Measurements from ENCODE around the gene CDC42BPG. TPM values are rescaled to one million over a fixed set of nuclear protein-coding genes. Genes with fewer than 3 reads are reported as not detected.

CDC42BPG gene
- total RNA-seq, 1 experiment from 2014 or later = 24.9 TPM

- H3K79me1 ChIP-seq (ENCODE audit: insufficient read depth, low read depth, low read length, poor library complexity, severe bottlenecking) = no peaks in the 10 kb centered on the region
- H3K79me2 ChIP-seq (ENCODE audit: insufficient read depth, low read length) = no peaks in the 10 kb centered on the region
- no peak overlapping the region for H3K23ac ChIP-seq (ENCODE audit: insufficient read length, low read depth, low read length)
- H3K27me3 ChIP-seq (ENCODE audit: insufficient read depth, low read length) = no peaks in the 10 kb centered on the region
- no peak overlapping the region for H3K18ac ChIP-seq (ENCODE audit: insufficient read length, low read depth, low read length)
- no peaks in the 10 kb centered on the region for H4K20me1 ChIP-seq (ENCODE audit: control insufficient read depth, insufficient read depth, insufficient read length)
- Mint-ChIP-seq H3K4me1 (no peaks in the 10 kb centered on the region), H3K36me3 (ENCODE audit: insufficient read depth in 1 of 3, low read depth in 3 of 3) (peaks cover 0 to 40% (median 12%) of the 10 kb centered on the region in 3 experiments; a peak in 3 of 7 replicates), H3K27ac (no peak overlapping the region), H3K27me3 (ENCODE audit: low read depth) (no peaks in the 10 kb centered on the region), H3K4me3 (no peak overlapping the region), H3K9me3 (no peaks in the 10 kb centered on the region)
- H4K8ac ChIP-seq (replicated peaks; ENCODE audit: insufficient read length, low read depth, low read length) = no peak overlapping the region
- H4K5ac ChIP-seq (ENCODE audit: insufficient read length, low read depth, low read length) = no peak overlapping the region
- no peak for TF ChIP-seq CTCF (conservative IDR thresholded peaks at IDR 0.05)
- H2BK120ac ChIP-seq (ENCODE audit: low read depth, low read length, poor library complexity, severe bottlenecking) = no peak overlapping the region
- H2AFZ ChIP-seq (ENCODE audit: low read length) = no peak overlapping the region
- H2BK12ac ChIP-seq (ENCODE audit: insufficient read length, low read depth, low read length) = no peak overlapping the region
- H2BK20ac ChIP-seq (ENCODE audit: low read depth, low read length, poor library complexity, severe bottlenecking) = no peak overlapping the region
- no peak overlapping the region for H3K4ac ChIP-seq (ENCODE audit: low read depth, low read length)
- no peak for DNase-seq
- no peak overlapping the region for H4K91ac ChIP-seq (ENCODE audit: insufficient read length, low read depth, low read length)
- H3T11ph ChIP-seq (ENCODE audit: low read length) = no peak overlapping the region
- no peak overlapping the region for H3K9ac ChIP-seq (ENCODE audit: extremely low read depth, insufficient read length, low read length)
- H3K4me1 ChIP-seq (ENCODE audit: insufficient read depth, low read length) = no peaks in the 10 kb centered on the region
- no CpG with 5 or more reads among the region's 25 CpGs for WGBS (ENCODE audit: extremely low coverage, insufficient read length, low lambda C conversion rate)
- H3K56ac ChIP-seq (ENCODE audit: insufficient read length, low read depth, low read length) = no peak overlapping the region
- no peak overlapping the region for H3K27ac ChIP-seq (ENCODE audit: insufficient read length, low read depth, low read length)
- no peak overlapping the region for H3K4me2 ChIP-seq (ENCODE audit: insufficient read depth, insufficient read length, low read length)
- H2BK5ac ChIP-seq (ENCODE audit: insufficient read length, low read length) = no peak overlapping the region
- no peak overlapping the region for H2AK5ac ChIP-seq (ENCODE audit: insufficient read length, low read length)
- no peaks in the 10 kb centered on the region for H3K9me3 ChIP-seq (ENCODE audit: control insufficient read depth, low read depth, low read length)
- no peaks in the 10 kb centered on the region for H3K23me2 ChIP-seq (ENCODE audit: insufficient read length, low read depth, low read length, poor library complexity, severe bottlenecking)
- H3K14ac ChIP-seq (ENCODE audit: insufficient read depth, low read length) = no peak overlapping the region; the same call in 1 of the 2 replicates
- no peak overlapping the region for H2BK15ac ChIP-seq (ENCODE audit: low read depth, low read length)
Observed at GRCh38 chr11:64834031-64834722, 10.3 kb downstream of the CDC42BPG start.
